ENCODE data around the gene MACROD2.

DNA sequence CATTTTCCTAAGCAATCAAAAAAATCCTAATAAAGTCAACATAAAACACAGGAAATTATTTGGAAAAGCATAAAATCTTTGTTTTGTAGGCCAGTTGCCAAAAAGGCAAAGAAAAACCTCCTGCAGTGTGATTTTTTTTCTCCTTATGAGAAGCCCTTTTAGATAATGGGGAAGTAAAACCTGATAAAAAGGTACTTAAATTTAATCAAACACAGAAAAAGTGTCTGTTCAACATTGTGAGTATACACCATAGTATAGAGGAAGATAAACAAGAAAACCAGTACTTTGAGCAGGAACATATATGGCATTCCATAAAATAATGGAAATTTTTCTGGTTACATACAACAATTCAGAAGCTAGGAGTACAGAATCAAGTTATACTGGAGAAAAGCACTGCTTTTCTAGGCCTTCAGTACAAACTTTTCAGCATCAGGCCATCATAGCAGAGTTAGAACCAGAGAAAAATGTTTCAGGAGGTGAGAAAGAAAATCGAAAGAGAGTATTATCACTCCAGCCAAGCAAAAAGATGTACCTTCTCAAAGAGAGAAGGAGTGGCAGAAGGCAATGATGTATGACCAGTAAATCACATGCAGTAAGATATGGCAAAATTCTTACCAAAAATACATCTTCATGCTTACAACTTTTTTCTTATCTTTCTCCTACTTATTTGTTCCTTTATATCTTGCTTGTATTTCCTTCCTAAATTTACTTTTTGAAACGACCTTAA lies 2083.0 kb downstream of the MACROD2 start:
- TF ChIP-seq, protein P1, sequence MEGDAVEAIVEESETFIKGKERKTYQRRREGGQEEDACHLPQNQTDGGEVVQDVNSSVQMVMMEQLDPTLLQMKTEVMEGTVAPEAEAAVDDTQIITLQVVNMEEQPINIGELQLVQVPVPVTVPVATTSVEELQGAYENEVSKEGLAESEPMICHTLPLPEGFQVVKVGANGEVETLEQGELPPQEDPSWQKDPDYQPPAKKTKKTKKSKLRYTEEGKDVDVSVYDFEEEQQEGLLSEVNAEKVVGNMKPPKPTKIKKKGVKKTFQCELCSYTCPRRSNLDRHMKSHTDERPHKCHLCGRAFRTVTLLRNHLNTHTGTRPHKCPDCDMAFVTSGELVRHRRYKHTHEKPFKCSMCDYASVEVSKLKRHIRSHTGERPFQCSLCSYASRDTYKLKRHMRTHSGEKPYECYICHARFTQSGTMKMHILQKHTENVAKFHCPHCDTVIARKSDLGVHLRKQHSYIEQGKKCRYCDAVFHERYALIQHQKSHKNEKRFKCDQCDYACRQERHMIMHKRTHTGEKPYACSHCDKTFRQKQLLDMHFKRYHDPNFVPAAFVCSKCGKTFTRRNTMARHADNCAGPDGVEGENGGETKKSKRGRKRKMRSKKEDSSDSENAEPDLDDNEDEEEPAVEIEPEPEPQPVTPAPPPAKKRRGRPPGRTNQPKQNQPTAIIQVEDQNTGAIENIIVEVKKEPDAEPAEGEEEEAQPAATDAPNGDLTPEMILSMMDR (IDR thresholded peaks at IDR 0.05; ENCODE audit: insufficient read depth, low read length, poor library complexity, severe bottlenecking) = no peak
- TF ChIP-seq EZH2phosphoT487 (conservative IDR thresholded peaks at IDR 0.05; ENCODE audit: low read length) = no peak
